ENCODE data around the gene TRAF6.

DNA sequence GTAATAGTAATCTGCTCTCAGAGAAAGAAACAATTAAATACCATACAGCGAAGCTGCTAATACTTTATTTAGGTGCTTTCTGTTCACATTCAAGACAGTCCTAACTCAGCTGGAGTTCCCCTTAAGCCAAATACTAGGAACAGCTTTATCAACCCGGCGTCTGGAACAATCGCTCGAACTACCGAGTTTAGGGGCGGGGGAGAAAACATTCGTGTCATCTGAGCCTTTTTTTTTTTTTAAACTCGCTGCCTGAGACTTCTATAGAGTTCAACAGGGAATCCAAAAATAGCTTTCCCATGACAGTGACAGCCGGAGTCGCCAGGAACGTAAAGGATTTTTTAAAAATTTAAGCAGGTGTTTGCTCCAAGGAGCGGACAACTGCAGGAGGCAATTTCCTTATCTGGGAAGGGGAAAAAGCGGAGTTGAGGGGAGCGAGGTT lies 852 bp downstream of the TRAF6 start:
- TF ChIP-seq, protein P1, sequence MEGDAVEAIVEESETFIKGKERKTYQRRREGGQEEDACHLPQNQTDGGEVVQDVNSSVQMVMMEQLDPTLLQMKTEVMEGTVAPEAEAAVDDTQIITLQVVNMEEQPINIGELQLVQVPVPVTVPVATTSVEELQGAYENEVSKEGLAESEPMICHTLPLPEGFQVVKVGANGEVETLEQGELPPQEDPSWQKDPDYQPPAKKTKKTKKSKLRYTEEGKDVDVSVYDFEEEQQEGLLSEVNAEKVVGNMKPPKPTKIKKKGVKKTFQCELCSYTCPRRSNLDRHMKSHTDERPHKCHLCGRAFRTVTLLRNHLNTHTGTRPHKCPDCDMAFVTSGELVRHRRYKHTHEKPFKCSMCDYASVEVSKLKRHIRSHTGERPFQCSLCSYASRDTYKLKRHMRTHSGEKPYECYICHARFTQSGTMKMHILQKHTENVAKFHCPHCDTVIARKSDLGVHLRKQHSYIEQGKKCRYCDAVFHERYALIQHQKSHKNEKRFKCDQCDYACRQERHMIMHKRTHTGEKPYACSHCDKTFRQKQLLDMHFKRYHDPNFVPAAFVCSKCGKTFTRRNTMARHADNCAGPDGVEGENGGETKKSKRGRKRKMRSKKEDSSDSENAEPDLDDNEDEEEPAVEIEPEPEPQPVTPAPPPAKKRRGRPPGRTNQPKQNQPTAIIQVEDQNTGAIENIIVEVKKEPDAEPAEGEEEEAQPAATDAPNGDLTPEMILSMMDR (optimal IDR thresholded peaks at IDR 0.05 in 1 of 3, IDR thresholded peaks at IDR 0.05 in 1 of 3, conservative IDR thresholded peaks at IDR 0.05 in 1 of 3; ENCODE audit: extremely low read depth in 1 of 3, insufficient read depth in 2 of 3, low read length in 3 of 3): no peak
- no peak for TF ChIP-seq EZH2 (IDR thresholded peaks at IDR 0.05; ENCODE audit: low read length)

All from keratinocyte (primary cell).